OCI-LY3 (cell line): ENCODE data around the gene MEI4.
"Not testable (repeated sequence)": the region's sequence is repeated elsewhere in the genome, so short reads cannot be mapped to it uniquely, and the experiment has no call there.

Experiments
- H2AFZ ChIP-seq: fragments of 200-600, 300-600 bp; shearing (Covaris generic); 2 replicates; pipeline ENCODE4 v1.6.0; 2014; ENCODE audit warnings: antibody characterized with exemption, low read depth, low read length
- H3K27ac ChIP-seq: fragments of 200-600, 300-600 bp; sonication (generic); 2 replicates; pipeline ENCODE4 v1.5.1; 2014; ENCODE audit warnings: mild to moderate bottlenecking, low read length, moderate library complexity, mixed read lengths
- H3K27me3 ChIP-seq: fragments of 200-600, 300-600 bp; sonication (generic); 2 replicates; pipeline ENCODE4 v1.6.1; 2014; ENCODE audit warnings: low read depth, low read length, mixed read lengths
- H3K36me3 ChIP-seq: fragments of 200-600, 300-600 bp; sonication (generic); replicated peaks from 2 replicates; pipeline ENCODE3; 2014; ENCODE audit warnings: low read depth, low read length, mixed read lengths
- H3K4me1 ChIP-seq: fragments of 300-600, 200-600 bp; sonication (generic); 2 replicates; pipeline ENCODE4 v1.6.1; 2014; ENCODE audit warnings: low read length, mixed read lengths
- H3K4me2 ChIP-seq: fragments of 200-600, 300-600 bp; sonication (generic); 2 replicates; pipeline ENCODE4 v1.6.1; 2014; ENCODE audit warnings: low read length, mixed read lengths
- H3K4me3 ChIP-seq: fragments of 300-600, 200-600 bp; sonication (generic); 2 replicates; pipeline ENCODE4 v1.5.1; 2014; ENCODE audit warnings: antibody characterized with exemption, mild to moderate bottlenecking, low read length, moderate library complexity
- H3K79me2 ChIP-seq: fragments of 300-600, 200-600 bp; shearing (Covaris generic); 2 replicates; pipeline ENCODE4 v1.6.1; 2014; ENCODE audit warnings: mild to moderate bottlenecking, low read length, mixed read lengths
- H3K9ac ChIP-seq: fragments of 300-600, 200-600 bp; shearing (Covaris generic); 2 replicates; pipeline ENCODE4 v1.6.0; 2014; ENCODE audit warnings: mild to moderate bottlenecking, low read length, moderate library complexity
- H3K9me3 ChIP-seq: fragments of 200-600, 300-600 bp; shearing (Covaris generic); 2 replicates; pipeline ENCODE4 v1.6.1; 2014; ENCODE audit warnings: low read length, mixed read lengths; ENCODE audit not compliant: insufficient read depth
- H4K20me1 ChIP-seq: fragments of 200-600, 300-600 bp; sonication (generic); 2 replicates; pipeline ENCODE4 v1.6.1; 2016; ENCODE audit warnings: low read length, mixed read lengths; ENCODE audit not compliant: insufficient read depth
- CTCF ChIP-seq: fragments of 200-600, 300-600 bp; sonication (generic); IDR thresholded peaks from 2 replicates; pipeline ENCODE4 v1.5.1; 2014; ENCODE audit warnings: antibody characterized with exemption, low read length, low read depth
- EZH2phosphoT487 ChIP-seq: fragments of 200-600 bp; shearing (Covaris generic); IDR thresholded peaks from 2 replicates; pipeline ENCODE4 v1.6.1; 2018; ENCODE audit warnings: antibody characterized with exemption, mixed run types, low read depth

Gene MEI4

GRCh38 chr6:77740380-77740779, 87.5 kb downstream of the MEI4 start:
- Histone ChIP-seq H3K27me3 (no peaks in the 10 kb centered on the region), H3K4me2 (no peak overlapping the region), H4K20me1 (no peaks in the 10 kb centered on the region), H3K79me2 (no peaks in the 10 kb centered on the region), H3K4me3 (no peak overlapping the region), H3K36me3 (no peaks in the 10 kb centered on the region), H3K9me3 (no peaks in the 10 kb centered on the region), H2AFZ (no peak overlapping the region), H3K27ac (no peak overlapping the region), H3K4me1 (no peaks in the 10 kb centered on the region), H3K9ac (no peak overlapping the region)
- no peak for TF ChIP-seq EZH2phosphoT487
- TF ChIP-seq CTCF, result peak; percentile 76

- not testable (repeated sequence) for H2AFZ ChIP-seq, H3K4me3 ChIP-seq, H3K79me2 ChIP-seq
These were observed 99.3 kb downstream of the MEI4 start for GRCh38 chr6:77752156-77752555.

GRCh38 chr6:77762386-77762785, 109.5 kb downstream of the MEI4 start:
- Histone ChIP-seq H3K4me2 (no peak overlapping the region), H3K79me2 (no peaks in the 10 kb centered on the region), H3K9ac (no peak overlapping the region), H3K4me1 (no peaks in the 10 kb centered on the region), H3K9me3 (no peaks in the 10 kb centered on the region; the same call in 1 of the 2 replicates), H3K27ac (no peak overlapping the region), H3K4me3 (no peak overlapping the region), H3K36me3 (no peaks in the 10 kb centered on the region), H4K20me1 (no peaks in the 10 kb centered on the region), H2AFZ (no peak overlapping the region), H3K27me3 (no peaks in the 10 kb centered on the region)
- TF ChIP-seq EZH2phosphoT487, result no peak
- no peak for TF ChIP-seq CTCF

More at GRCh38 chr6:77752156-77752555, 99.3 kb downstream of the MEI4 start:
- H3K27ac ChIP-seq, H3K9ac ChIP-seq, H3K4me1 ChIP-seq, H4K20me1 ChIP-seq, H3K27me3 ChIP-seq, H3K4me2 ChIP-seq, H3K36me3 ChIP-seq, H3K9me3 ChIP-seq: not testable (repeated sequence)

- Histone ChIP-seq H3K9me3 (no peaks in the 10 kb centered on the region; the same call in 1 of the 2 replicates), H3K27ac (no peak overlapping the region), H4K20me1 (no peaks in the 10 kb centered on the region), H3K36me3 (no peaks in the 10 kb centered on the region), H3K4me1 (no peaks in the 10 kb centered on the region), H3K4me2 (no peak overlapping the region), H3K9ac (no peak overlapping the region), H3K79me2 (no peaks in the 10 kb centered on the region), H3K27me3 (no peaks in the 10 kb centered on the region), H2AFZ (no peak overlapping the region), H3K4me3 (no peak overlapping the region)
- TF ChIP-seq EZH2phosphoT487, result no peak
- no peak for TF ChIP-seq CTCF
These were observed 110.3 kb downstream of the MEI4 start for GRCh38 chr6:77763124-77763523.

- Histone ChIP-seq H3K27me3 (no peaks in the 10 kb centered on the region), H3K36me3 (no peaks in the 10 kb centered on the region), H3K4me3 (no peak overlapping the region), H2AFZ (no peak overlapping the region), H3K9me3 (no peaks in the 10 kb centered on the region; the same call in 1 of the 2 replicates), H4K20me1 (no peaks in the 10 kb centered on the region), H3K79me2 (no peaks in the 10 kb centered on the region), H3K4me2 (no peak overlapping the region), H3K9ac (no peak overlapping the region), H3K27ac (no peak overlapping the region), H3K4me1 (no peaks in the 10 kb centered on the region)
- no peak for TF ChIP-seq EZH2phosphoT487
- no peak for TF ChIP-seq CTCF
These were observed 111.5 kb downstream of the MEI4 start for GRCh38 chr6:77764364-77764763.
